ENCODE data around the gene COX4I1.

DNA sequence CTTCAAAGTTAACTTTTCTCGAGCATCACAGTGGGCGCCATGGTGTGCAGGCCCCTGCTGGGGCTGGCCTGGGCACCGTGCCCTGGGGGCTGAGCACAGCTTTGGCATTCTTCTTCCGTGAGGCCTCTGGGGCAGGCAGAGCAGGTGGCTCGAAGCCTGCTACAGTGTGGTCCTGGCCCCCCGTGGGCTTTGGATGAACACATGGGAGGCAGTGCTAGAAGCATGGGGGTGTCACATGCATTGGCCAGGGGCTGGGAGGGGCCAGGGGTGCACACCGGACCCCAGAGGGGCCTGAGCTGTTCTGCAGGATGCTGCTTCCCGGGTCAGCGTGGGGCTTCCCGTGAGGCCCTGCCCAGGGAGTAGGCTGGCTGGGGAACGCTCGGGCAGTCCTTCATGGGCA is 36.5 kb upstream of the COX4I1 start:
- TF ChIP-seq, protein P1, sequence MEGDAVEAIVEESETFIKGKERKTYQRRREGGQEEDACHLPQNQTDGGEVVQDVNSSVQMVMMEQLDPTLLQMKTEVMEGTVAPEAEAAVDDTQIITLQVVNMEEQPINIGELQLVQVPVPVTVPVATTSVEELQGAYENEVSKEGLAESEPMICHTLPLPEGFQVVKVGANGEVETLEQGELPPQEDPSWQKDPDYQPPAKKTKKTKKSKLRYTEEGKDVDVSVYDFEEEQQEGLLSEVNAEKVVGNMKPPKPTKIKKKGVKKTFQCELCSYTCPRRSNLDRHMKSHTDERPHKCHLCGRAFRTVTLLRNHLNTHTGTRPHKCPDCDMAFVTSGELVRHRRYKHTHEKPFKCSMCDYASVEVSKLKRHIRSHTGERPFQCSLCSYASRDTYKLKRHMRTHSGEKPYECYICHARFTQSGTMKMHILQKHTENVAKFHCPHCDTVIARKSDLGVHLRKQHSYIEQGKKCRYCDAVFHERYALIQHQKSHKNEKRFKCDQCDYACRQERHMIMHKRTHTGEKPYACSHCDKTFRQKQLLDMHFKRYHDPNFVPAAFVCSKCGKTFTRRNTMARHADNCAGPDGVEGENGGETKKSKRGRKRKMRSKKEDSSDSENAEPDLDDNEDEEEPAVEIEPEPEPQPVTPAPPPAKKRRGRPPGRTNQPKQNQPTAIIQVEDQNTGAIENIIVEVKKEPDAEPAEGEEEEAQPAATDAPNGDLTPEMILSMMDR (IDR thresholded peaks at IDR 0.05), result no peak
- TF ChIP-seq POLR2A (IDR thresholded peaks at IDR 0.05), result no peak
